SK-N-SH (cell line): ENCODE data around the gene SLC38A8. TPM values are rescaled to one million over a fixed set of nuclear protein-coding genes. Genes with fewer than 3 reads are reported as not detected.

Experiments
- CTCF ChIA-PET: fragments of 300-600, 350-600 bp; formaldehyde crosslinking; extraction: SDS; loops from one replicate; lab custom pipeline; 2021; lab: Yijun Ruan, JAX
- POLR2A ChIA-PET: fragments of 350-600 bp; sonication (Branson Sonifier 250); formaldehyde crosslinking; extraction: SDS; loops from one replicate; lab custom pipeline; 2020; ENCODE audit warnings: antibody characterized with exemption, inconsistent platforms; lab: Yijun Ruan, JAX
- DNase-seq: peaks from one replicate; pipeline ENCODE4 v3.0.0; 2012
- H2AFZ ChIP-seq: fragments of 200-600 bp; sonication (generic); 2 replicates; pipeline ENCODE4 v1.8.1; 2016; ENCODE audit warnings: antibody characterized with exemption, mild to moderate bottlenecking, low read depth
- H3F3A ChIP-seq: fragments of 200-600 bp; sonication (generic); replicated peaks from 2 replicates; pipeline ENCODE3; 2016; ENCODE audit warnings: antibody characterized with exemption, mild to moderate bottlenecking; ENCODE audit not compliant: insufficient read depth
- H3K27ac ChIP-seq, 2 experiments: fragments of 200-500 bp in 1 of 2; fragments of 200-600 bp in 1 of 2; sonication (Bioruptor generic) in 1 of 2; sonication (generic), shearing (Covaris generic) in 1 of 2; 2 replicates each; pipeline versions ENCODE4 v1.5.1 to v1.6.1; 2014 to 2016; ENCODE audit warnings: low read depth in 2 of 2, inconsistent platforms in 1 of 2, low read length in 1 of 2, mild to moderate bottlenecking in 1 of 2, mixed read lengths in 1 of 2
- H3K27me3 ChIP-seq: fragments of 200-600 bp; sonication (generic), shearing (Covaris generic); 2 replicates; pipeline ENCODE4 v1.6.1; 2016; ENCODE audit warnings: mixed run types; ENCODE audit not compliant: insufficient read depth
- H3K36me3 ChIP-seq, 2 experiments: fragments of 200-500 bp in 1 of 2; fragments of 200-600 bp in 1 of 2; sonication (Bioruptor generic) in 1 of 2; sonication (generic) in 1 of 2; replicated peaks in 1 of 2; 2 replicates each; pipeline versions ENCODE3 to v1.5.1; 2014 to 2016; ENCODE audit warnings: low read length in 1 of 2, mild to moderate bottlenecking in 1 of 2; ENCODE audit not compliant: insufficient read depth in 2 of 2, control insufficient read depth in 1 of 2
- H3K4me1 ChIP-seq, 2 experiments: fragments of 200-500 bp in 1 of 2; fragments of 200-600 bp in 1 of 2; sonication (Bioruptor generic) in 1 of 2; sonication (generic), shearing (Covaris generic) in 1 of 2; 2 replicates each; pipeline versions ENCODE4 v1.5.1 to v1.6.1; 2014 to 2016; ENCODE audit warnings: low read depth in 1 of 2, low read length in 1 of 2, mixed run types in 1 of 2; ENCODE audit not compliant: insufficient read depth in 2 of 2, control insufficient read depth in 1 of 2
- H3K4me2 ChIP-seq: fragments of 200-600 bp; sonication (generic), shearing (Covaris generic); 2 replicates; pipeline ENCODE4 v1.6.1; 2017; ENCODE audit warnings: mixed run types
- H3K4me3 ChIP-seq, 2 experiments: fragments of 200-500 bp in 1 of 2; fragments of 200-600 bp in 1 of 2; sonication (Bioruptor generic) in 1 of 2; sonication (generic), shearing (Covaris generic) in 1 of 2; 2 replicates each; pipeline versions ENCODE4 v1.5.1 to v1.8.1; 2014 to 2016; ENCODE audit warnings: low read depth in 2 of 2, inconsistent platforms in 1 of 2, low read length in 1 of 2, mild to moderate bottlenecking in 1 of 2, mixed read lengths in 1 of 2, moderate library complexity in 1 of 2
- H3K79me2 ChIP-seq: fragments of 200-600 bp; sonication (generic); 2 replicates; pipeline ENCODE4 v1.8.1; 2017; ENCODE audit warnings: mild to moderate bottlenecking; ENCODE audit not compliant: insufficient read depth
- H3K9ac ChIP-seq: fragments of 200-600 bp; sonication (generic); 2 replicates; pipeline ENCODE4 v1.6.1; 2017; ENCODE audit warnings: mixed run types
- H3K9me2 ChIP-seq: fragments of 200-600 bp; sonication (generic); 2 replicates; pipeline ENCODE4 v1.6.1; 2017; ENCODE audit warnings: mixed run types
- H3K9me3 ChIP-seq: fragments of 200-600 bp; sonication (generic); 2 replicates; pipeline ENCODE4 v1.6.1; 2017; ENCODE audit warnings: mixed run types, mild to moderate bottlenecking, moderate library complexity
- H4K20me1 ChIP-seq: fragments of 200-600 bp; sonication (generic); 2 replicates; pipeline ENCODE4 v1.6.1; 2017; ENCODE audit warnings: mild to moderate bottlenecking, mixed run types; ENCODE audit not compliant: insufficient read depth
- ELF1 ChIP-seq: IDR thresholded peaks from 2 replicates; pipeline ENCODE4 v1.4.0; 2012
- EP300 ChIP-seq, 2 experiments: IDR thresholded peaks; 2 replicates each; pipeline versions ENCODE4 v1.4.0 to v1.6.1; 2012; ENCODE audit warnings: borderline replicate concordance in 1 of 2, low read depth in 1 of 2, low read length in 1 of 2
- FOXJ3 ChIP-seq: sonication (generic); formaldehyde crosslinking; IDR thresholded peaks from 2 replicates; pipeline ENCODE4 v1.5.1; 2020; ENCODE audit warnings: mild to moderate bottlenecking, missing genetic modification reagents
- FOXM1 ChIP-seq: IDR thresholded peaks from 2 replicates; pipeline ENCODE4 v1.4.0; 2012; ENCODE audit warnings: low read depth, mild to moderate bottlenecking
- GATA2 ChIP-seq: sonication (generic); formaldehyde crosslinking; IDR thresholded peaks from 2 replicates; pipeline ENCODE4 v1.5.0; 2020; ENCODE audit warnings: mild to moderate bottlenecking, missing genetic modification reagents
- JUND ChIP-seq: IDR thresholded peaks from 2 replicates; pipeline ENCODE4 v1.4.0; 2012
- MEF2A ChIP-seq: IDR thresholded peaks from 2 replicates; pipeline ENCODE4 v1.4.0; 2012; ENCODE audit warnings: low read depth, borderline replicate concordance
- MXI1 ChIP-seq: IDR thresholded peaks from 2 replicates; pipeline ENCODE4 v1.6.1; 2012; ENCODE audit warnings: mild to moderate bottlenecking, low read depth, low read length, improper control_type of control experiment
- NFIC ChIP-seq: IDR thresholded peaks from 2 replicates; pipeline ENCODE4 v1.4.0; 2012; ENCODE audit warnings: borderline replicate concordance
- NRF1 ChIP-seq: IDR thresholded peaks from 2 replicates; pipeline ENCODE4 v1.6.1; 2012; ENCODE audit warnings: low read depth, mild to moderate bottlenecking, low read length
- PBX3 ChIP-seq: IDR thresholded peaks from 2 replicates; pipeline ENCODE4; 2012
- POLR2AphosphoS5 ChIP-seq: IDR thresholded peaks from 2 replicates; pipeline ENCODE4 v1.6.1; 2012; ENCODE audit warnings: low read depth, low read length
- RCOR1 ChIP-seq: fragments of 150-350 bp; IDR thresholded peaks from 2 replicates; pipeline ENCODE4 v1.6.1; 2017; ENCODE audit warnings: antibody characterized with exemption, low read length
- RXRA ChIP-seq: IDR thresholded peaks from 2 replicates; pipeline ENCODE4 v1.4.0; 2012; ENCODE audit warnings: low read depth, mild to moderate bottlenecking, borderline replicate concordance
- SIN3A ChIP-seq: IDR thresholded peaks from 2 replicates; pipeline ENCODE4 v1.6.1; 2012; ENCODE audit warnings: low read depth, mild to moderate bottlenecking, low read length, moderate library complexity, borderline replicate concordance
- SMC3 ChIP-seq: IDR thresholded peaks from 2 replicates; pipeline ENCODE4 v1.6.1; 2012; ENCODE audit warnings: low read depth, low read length, improper control_type of control experiment
- YY1 ChIP-seq: IDR thresholded peaks from 2 replicates; pipeline ENCODE4 v1.4.0; 2012; ENCODE audit warnings: low read depth, mild to moderate bottlenecking
- WGBS: methylation state at CpG from one replicate; pipeline ENCODE4 v1.1.6; 2017; ENCODE audit warnings: low lambda C conversion rate; 5-methylcytosine and 5-hydroxymethylcytosine counted together
- polyA plus RNA-seq, 3 experiments: library from polyadenylated mRNA; depleted of rRNA; stranded (reverse); fragments of >200 nt; gene quantifications; 2 replicates each; pipeline ENCODE4 v1.2.3, GENCODE V29; 2012
- TF ChIP-seq, protein P1 (sequence below): fragments of 150-350 bp; IDR thresholded peaks from 2 replicates; pipeline ENCODE4 v1.6.1; 2016; ENCODE audit warnings: mild to moderate bottlenecking, low read depth, low read length

SLC38A8 gene
- polyA plus RNA-seq, 1 of the 3 experiments (the other 2 are of a cell fraction): not detected

DNA sequence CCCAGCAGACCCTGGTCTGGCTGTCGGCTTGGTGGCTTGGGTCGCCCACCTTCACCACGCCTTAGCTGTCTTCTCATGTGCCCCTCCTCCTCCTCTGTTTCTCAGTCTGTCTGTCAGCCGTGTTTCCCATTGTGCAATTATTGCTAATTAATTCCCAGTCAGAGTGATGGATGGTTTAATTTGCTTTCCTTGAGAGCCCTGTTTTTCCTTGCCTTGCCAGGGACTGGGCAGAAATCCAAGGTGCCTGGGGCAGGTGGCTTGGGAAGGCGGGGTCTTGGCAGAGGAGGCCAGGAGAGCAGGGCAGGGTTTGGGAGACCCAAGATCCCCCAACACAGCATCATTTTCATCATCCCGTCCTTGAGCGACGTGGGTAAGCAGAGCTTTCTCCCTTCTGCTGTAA lies 53.3 kb downstream of the SLC38A8 start:
- Histone ChIP-seq H3K4me1 (peaks cover 0 to 12% of the 10 kb centered on the region in 2 experiments; a peak in 1 of 4 replicates), H4K20me1 (no peaks in the 10 kb centered on the region), H3K9me2 (no peaks in the 10 kb centered on the region), H3K4me2 (no peak overlapping the region), H2AFZ (no peak overlapping the region), H3F3A (no peaks in the 10 kb centered on the region), H3K27ac (no peak overlapping the region), H3K27me3 (peaks cover 12% of the 10 kb centered on the region; the same call in 1 of the 2 replicates), H3K4me3 (no peak overlapping the region), H3K36me3 (no peaks in the 10 kb centered on the region), H3K79me2 (no peaks in the 10 kb centered on the region), H3K9ac (no peak overlapping the region), H3K9me3 (no peaks in the 10 kb centered on the region)
- ChIA-PET CTCF (interaction anchor here (1.0 to 1.5 kb wide), 2 partner anchors 32 to 74 kb away, joined by 4 to 7 read pairs; no protein-coding TSS in a partner anchor), POLR2A (no interaction called here)
- no peak; the same call in 1 of the 2 replicates for TF ChIP-seq PBX3
- TF ChIP-seq YY1: no peak
- TF ChIP-seq RCOR1: peak; percentile 47; the same call in 1 of the 2 replicates
- TF ChIP-seq EP300 (IDR thresholded peaks at IDR 0.05; ENCODE audit: borderline replicate concordance in 1 of 2, low read depth in 1 of 2, low read length in 1 of 2): peak in 1 of 2 experiments; percentile 53; a peak in 1 of 4 replicates
- 29% methylated on average over 8 of the region's 8 CpGs for WGBS
- DNase-seq: peak; percentile 72

- Histone ChIP-seq H3K4me1 (no peaks in the 10 kb centered on the region; a peak in 1 of 4 replicates), H3F3A (peaks cover 4% of the 10 kb centered on the region), H3K36me3 (no peaks in the 10 kb centered on the region), H3K27ac (peak overlapping the region in 1 of 2 experiments; percentile 9; a peak in 1 of 4 replicates), H3K9me3 (no peaks in the 10 kb centered on the region), H3K27me3 (peaks cover under 1% of the 10 kb centered on the region; the same call in 1 of the 2 replicates), H2AFZ (peak overlapping the region; percentile 57; the same call in 1 of the 2 replicates), H3K79me2 (no peaks in the 10 kb centered on the region), H4K20me1 (no peaks in the 10 kb centered on the region), H3K9ac (no peak overlapping the region), H3K4me3 (no peak overlapping the region), H3K9me2 (no peaks in the 10 kb centered on the region), H3K4me2 (peak overlapping the region; percentile 63; the same call in 1 of the 2 replicates)
- TF ChIP-seq GATA2 (CRISPR knock-in tag): peak; percentile 24; the same call in 1 of the 2 replicates
- TF ChIP-seq MXI1: no peak
- TF ChIP-seq RCOR1: peak; percentile 58; the same call in 1 of the 2 replicates
- TF ChIP-seq JUND: peak; percentile 50
- TF ChIP-seq FOXM1: no peak
- no peak for TF ChIP-seq NRF1
- TF ChIP-seq MEF2A: no peak
- no peak for TF ChIP-seq POLR2AphosphoS5
- 16% methylated on average over 4 of the region's 4 CpGs for WGBS
- no peak for DNase-seq
- ChIA-PET CTCF (interaction anchor here (0.9 to 1.2 kb wide), 3 partner anchors 26 to 203 kb away, joined by 3 to 4 read pairs (median 3); partner anchors contain the start of gene TAF1C), POLR2A (no interaction called here)
These were observed 59.1 kb downstream of the SLC38A8 start for GRCh38 chr16:83983491-83983890.

DNA sequence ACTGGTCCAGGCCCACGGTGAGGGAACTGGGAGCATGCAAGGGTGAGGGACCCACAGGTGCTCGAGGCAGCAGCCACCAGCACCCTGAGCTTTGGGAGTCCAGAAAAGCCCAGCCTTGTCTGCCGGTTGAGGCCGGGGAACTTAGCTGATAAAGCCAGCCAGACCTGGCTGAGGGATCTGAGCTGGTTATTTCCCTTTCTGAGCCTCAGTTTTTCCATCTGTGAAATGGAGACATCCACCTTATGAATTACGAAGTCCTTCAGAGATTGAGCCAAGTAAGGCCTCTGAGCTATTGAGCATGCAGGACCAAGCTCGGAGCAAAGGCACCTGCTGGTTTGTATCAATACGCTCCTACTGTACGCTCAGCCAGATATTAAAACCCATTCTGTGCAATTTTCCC lies 60.8 kb downstream of the SLC38A8 start:
- CTCF ChIA-PET: interaction anchor here (0.6 to 1.4 kb wide), 3 partner anchors 11 to 25 kb away, joined by 3 to 8 read pairs (median 4); no protein-coding TSS in a partner anchor
- no peak for TF ChIP-seq RCOR1
- TF ChIP-seq POLR2AphosphoS5: no peak
- TF ChIP-seq, protein P1, sequence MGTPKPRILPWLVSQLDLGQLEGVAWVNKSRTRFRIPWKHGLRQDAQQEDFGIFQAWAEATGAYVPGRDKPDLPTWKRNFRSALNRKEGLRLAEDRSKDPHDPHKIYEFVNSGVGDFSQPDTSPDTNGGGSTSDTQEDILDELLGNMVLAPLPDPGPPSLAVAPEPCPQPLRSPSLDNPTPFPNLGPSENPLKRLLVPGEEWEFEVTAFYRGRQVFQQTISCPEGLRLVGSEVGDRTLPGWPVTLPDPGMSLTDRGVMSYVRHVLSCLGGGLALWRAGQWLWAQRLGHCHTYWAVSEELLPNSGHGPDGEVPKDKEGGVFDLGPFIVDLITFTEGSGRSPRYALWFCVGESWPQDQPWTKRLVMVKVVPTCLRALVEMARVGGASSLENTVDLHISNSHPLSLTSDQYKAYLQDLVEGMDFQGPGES: no peak
- no peak for TF ChIP-seq FOXM1
- no peak for TF ChIP-seq FOXJ3
- no peak for TF ChIP-seq NFIC
- TF ChIP-seq SMC3: no peak
- TF ChIP-seq ELF1: no peak
- TF ChIP-seq RXRA: no peak
- TF ChIP-seq PBX3: no peak
- TF ChIP-seq SIN3A: no peak

More for the DNA sequence above, 60.8 kb downstream of the SLC38A8 start:
- POLR2A ChIA-PET: no interaction called here
- no peak for DNase-seq
- H3K9me3 ChIP-seq: no peaks in the 10 kb centered on the region
- no peaks in the 10 kb centered on the region for H3K79me2 ChIP-seq
- peaks cover 4% of the 10 kb centered on the region for H3F3A ChIP-seq
- H3K9me2 ChIP-seq: no peaks in the 10 kb centered on the region
- no peak overlapping the region for H3K4me2 ChIP-seq
- no peak overlapping the region for H2AFZ ChIP-seq
- H4K20me1 ChIP-seq: no peaks in the 10 kb centered on the region
- H3K4me3 ChIP-seq: no peak overlapping the region
- 90% methylated on average over 6 of the region's 8 CpGs for WGBS
- H3K36me3 ChIP-seq: no peaks in the 10 kb centered on the region
- H3K9ac ChIP-seq: no peak overlapping the region
- H3K27me3 ChIP-seq: no peaks in the 10 kb centered on the region
- no peaks in the 10 kb centered on the region; a peak in 1 of 4 replicates for H3K4me1 ChIP-seq
- H3K27ac ChIP-seq: no peak overlapping the region
